Measurements from ENCODE around the gene NPW. TPM values are rescaled to one million over a fixed set of nuclear protein-coding genes. Genes with fewer than 3 reads are reported as not detected.

The NPW gene
- total and polyA plus RNA-seq, 9 of the 15 experiments (the other 6 are each of a cell fraction or from before 2014, with no cell fraction given): 0.14 to 4.0 (median 2.6) TPM; not detected in 4

DNA sequence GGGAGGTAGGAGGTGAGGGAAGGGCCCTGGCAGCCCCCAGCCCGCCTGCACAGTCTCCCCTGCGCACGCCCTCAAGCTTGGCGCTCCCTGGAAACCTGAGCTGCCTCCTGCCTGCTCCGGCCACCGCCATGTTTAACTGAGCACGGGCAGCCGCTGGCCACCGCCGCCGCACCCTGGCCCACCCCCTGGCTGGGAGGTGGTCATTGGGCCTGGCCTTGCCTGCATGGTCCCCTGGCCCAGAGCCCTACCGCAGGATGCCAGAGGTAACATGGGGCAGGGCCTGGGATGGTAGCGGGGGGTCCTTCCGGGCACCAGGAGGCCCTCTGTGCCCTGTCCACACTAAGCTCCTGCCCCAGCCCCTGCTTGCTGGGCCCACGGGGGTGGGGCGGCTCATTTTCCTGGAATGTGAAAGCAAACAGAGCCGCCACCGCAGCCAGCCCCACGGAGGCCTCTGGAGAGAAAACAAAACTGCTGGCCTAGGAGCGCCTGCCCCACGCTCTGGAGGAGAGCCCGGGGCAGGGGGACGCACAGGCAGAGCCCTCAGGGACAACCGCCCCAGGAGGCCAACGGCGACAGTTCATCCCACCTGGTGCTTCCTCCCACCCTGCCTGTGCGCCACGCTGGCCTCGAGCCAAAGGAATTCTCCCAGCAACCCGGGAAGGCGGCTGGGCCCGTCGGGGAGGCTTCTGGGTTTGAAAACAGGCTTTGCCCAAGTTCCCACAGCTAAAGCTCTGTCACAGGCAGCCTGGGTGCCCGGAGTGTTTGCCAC is 16.0 kb downstream of the NPW start:
- FAIRE-seq: no peak
- Histone ChIP-seq H3K36me3 (ENCODE audit: control insufficient read depth, insufficient read depth, low read length) (peaks cover 18% of the 10 kb centered on the region; the same call in 1 of the 3 replicates), H3K4me1 (replicated peaks in 1 of 2; ENCODE audit: control insufficient read depth in 2 of 2, insufficient read depth in 2 of 2, low read length in 2 of 2) (peaks cover 14 to 89% of the 10 kb centered on the region in 2 experiments), H3K4me2 (ENCODE audit: insufficient read depth, low read length) (no peak overlapping the region), H3K4me3 (no peak overlapping the region), H3K9me1 (ENCODE audit: control insufficient read depth, insufficient read depth, low read length) (no peaks in the 10 kb centered on the region), H3K27me3 (ENCODE audit: control insufficient read depth in 2 of 2, insufficient read depth in 2 of 2, low read length in 2 of 2) (no peaks in the 10 kb centered on the region), H3K79me2 (ENCODE audit: control insufficient read depth, insufficient read depth, low read length) (peaks cover 8% of the 10 kb centered on the region; the same call in 1 of the 3 replicates), H4K20me1 (replicated peaks; ENCODE audit: control insufficient read depth, insufficient read depth, low read length) (no peaks in the 10 kb centered on the region), H3K27ac (ENCODE audit: extremely low read depth, low read depth, low read length) (no peak overlapping the region), H2AFZ (ENCODE audit: low read depth, low read length) (no peak overlapping the region), H3K9me3 (replicated peaks; ENCODE audit: control insufficient read depth, insufficient read depth, low read depth, low read length) (no peaks in the 10 kb centered on the region), H3K9ac (ENCODE audit: insufficient read depth in 1 of 2, low read depth in 2 of 2, low read length in 2 of 2) (peak overlapping the region in 1 of 2 experiments; percentile 81; a peak in 2 of 4 replicates)
- in situ Hi-C loops (cut with MboI): no loop called here
- DNase-seq (ENCODE audit: extremely low read depth in 1 of 4, low spot score in 3 of 4): no peak
- CTCF ChIA-PET (ENCODE audit: low intra/inter-chr PET ratio): no interaction called here
- POLR2A ChIA-PET: interaction anchor here (0.5 to 1.1 kb wide), 2 partner anchors 20 to 215 kb away, joined by 3 read pairs; no protein-coding TSS in a partner anchor
- no peak for ATAC-seq
- no TSS peak for BruUV-seq (replicated peaks)
- intact Hi-C loops (cut with micrococcal nuclease): no loop called here
- 72% methylated on average over 30 of the region's 34 CpGs for WGBS (ENCODE audit: insufficient coverage, low coverage, missing lambda C conversion rate)
- 0 out of 2 replicates have a peak, but pooled peaks have one; percentile 15 for TF ChIP-seq ZBTB7A (IDR thresholded peaks at IDR 0.05; ENCODE audit: borderline replicate concordance, control insufficient read depth, low read depth, low read length)
- no peak for TF ChIP-seq ZNF347 (CRISPR knock-in tag; IDR thresholded peaks at IDR 0.05; ENCODE audit: low read depth)
- no peak for TF ChIP-seq SMARCB1 (IDR thresholded peaks at IDR 0.05; ENCODE audit: insufficient read length, low read depth)
- no peak for TF ChIP-seq FOXA1 (IDR thresholded peaks at IDR 0.05; ENCODE audit: borderline replicate concordance)
- no peak for TF ChIP-seq MXI1 (IDR thresholded peaks at IDR 0.05; ENCODE audit: low read depth, low read length)
- TF ChIP-seq ELF2 (CRISPR knock-in tag; IDR thresholded peaks at IDR 0.05): no peak
- TF ChIP-seq ETV5 (CRISPR knock-in tag; IDR thresholded peaks at IDR 0.05; ENCODE audit: low read depth): no peak
- TF ChIP-seq, protein P1, sequence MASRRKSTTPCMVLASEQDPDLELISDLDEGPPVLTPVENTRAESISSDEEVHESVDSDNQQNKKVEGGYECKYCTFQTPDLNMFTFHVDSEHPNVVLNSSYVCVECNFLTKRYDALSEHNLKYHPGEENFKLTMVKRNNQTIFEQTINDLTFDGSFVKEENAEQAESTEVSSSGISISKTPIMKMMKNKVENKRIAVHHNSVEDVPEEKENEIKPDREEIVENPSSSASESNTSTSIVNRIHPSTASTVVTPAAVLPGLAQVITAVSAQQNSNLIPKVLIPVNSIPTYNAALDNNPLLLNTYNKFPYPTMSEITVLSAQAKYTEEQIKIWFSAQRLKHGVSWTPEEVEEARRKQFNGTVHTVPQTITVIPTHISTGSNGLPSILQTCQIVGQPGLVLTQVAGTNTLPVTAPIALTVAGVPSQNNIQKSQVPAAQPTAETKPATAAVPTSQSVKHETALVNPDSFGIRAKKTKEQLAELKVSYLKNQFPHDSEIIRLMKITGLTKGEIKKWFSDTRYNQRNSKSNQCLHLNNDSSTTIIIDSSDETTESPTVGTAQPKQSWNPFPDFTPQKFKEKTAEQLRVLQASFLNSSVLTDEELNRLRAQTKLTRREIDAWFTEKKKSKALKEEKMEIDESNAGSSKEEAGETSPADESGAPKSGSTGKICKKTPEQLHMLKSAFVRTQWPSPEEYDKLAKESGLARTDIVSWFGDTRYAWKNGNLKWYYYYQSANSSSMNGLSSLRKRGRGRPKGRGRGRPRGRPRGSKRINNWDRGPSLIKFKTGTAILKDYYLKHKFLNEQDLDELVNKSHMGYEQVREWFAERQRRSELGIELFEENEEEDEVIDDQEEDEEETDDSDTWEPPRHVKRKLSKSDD (conservative IDR thresholded peaks at IDR 0.05; ENCODE audit: low read length): no peak
- no peak for TF ChIP-seq SRF (CRISPR knock-in tag; IDR thresholded peaks at IDR 0.05)
- no peak for TF ChIP-seq MTA3 (IDR thresholded peaks at IDR 0.05; ENCODE audit: borderline replicate concordance)
- TF ChIP-seq, protein P2, sequence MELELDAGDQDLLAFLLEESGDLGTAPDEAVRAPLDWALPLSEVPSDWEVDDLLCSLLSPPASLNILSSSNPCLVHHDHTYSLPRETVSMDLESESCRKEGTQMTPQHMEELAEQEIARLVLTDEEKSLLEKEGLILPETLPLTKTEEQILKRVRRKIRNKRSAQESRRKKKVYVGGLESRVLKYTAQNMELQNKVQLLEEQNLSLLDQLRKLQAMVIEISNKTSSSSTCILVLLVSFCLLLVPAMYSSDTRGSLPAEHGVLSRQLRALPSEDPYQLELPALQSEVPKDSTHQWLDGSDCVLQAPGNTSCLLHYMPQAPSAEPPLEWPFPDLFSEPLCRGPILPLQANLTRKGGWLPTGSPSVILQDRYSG (tag; conservative IDR thresholded peaks at IDR 0.05; ENCODE audit: low read depth): no peak
- peak; percentile 83 for TF ChIP-seq NFIC (IDR thresholded peaks at IDR 0.05)
- TF ChIP-seq, protein P3, sequence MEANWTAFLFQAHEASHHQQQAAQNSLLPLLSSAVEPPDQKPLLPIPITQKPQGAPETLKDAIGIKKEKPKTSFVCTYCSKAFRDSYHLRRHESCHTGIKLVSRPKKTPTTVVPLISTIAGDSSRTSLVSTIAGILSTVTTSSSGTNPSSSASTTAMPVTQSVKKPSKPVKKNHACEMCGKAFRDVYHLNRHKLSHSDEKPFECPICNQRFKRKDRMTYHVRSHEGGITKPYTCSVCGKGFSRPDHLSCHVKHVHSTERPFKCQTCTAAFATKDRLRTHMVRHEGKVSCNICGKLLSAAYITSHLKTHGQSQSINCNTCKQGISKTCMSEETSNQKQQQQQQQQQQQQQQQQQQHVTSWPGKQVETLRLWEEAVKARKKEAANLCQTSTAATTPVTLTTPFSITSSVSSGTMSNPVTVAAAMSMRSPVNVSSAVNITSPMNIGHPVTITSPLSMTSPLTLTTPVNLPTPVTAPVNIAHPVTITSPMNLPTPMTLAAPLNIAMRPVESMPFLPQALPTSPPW (CRISPR knock-in tag; IDR thresholded peaks at IDR 0.05): 0 out of 2 replicates have a peak, but pooled peaks have one; percentile 17
- TF ChIP-seq, protein P4, sequence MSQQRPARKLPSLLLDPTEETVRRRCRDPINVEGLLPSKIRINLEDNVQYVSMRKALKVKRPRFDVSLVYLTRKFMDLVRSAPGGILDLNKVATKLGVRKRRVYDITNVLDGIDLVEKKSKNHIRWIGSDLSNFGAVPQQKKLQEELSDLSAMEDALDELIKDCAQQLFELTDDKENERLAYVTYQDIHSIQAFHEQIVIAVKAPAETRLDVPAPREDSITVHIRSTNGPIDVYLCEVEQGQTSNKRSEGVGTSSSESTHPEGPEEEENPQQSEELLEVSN (IDR thresholded peaks at IDR 0.05; ENCODE audit: borderline replicate concordance in 1 of 2, extremely low read depth in 1 of 2, insufficient read depth in 1 of 2, insufficient read length in 1 of 2, low read depth in 1 of 2, low read length in 1 of 2, poor library complexity in 1 of 2, severe bottlenecking in 1 of 2): no peak

Data from K562 (cell line).